Measurements from ENCODE around the gene UBE2E3. TPM values are rescaled to one million over a fixed set of nuclear protein-coding genes. Genes with fewer than 3 reads are reported as not detected.

The UBE2E3 gene
- total and polyA plus RNA-seq, 2 donors from 2014 or later = 78.7 to 86.9 TPM

DNA sequence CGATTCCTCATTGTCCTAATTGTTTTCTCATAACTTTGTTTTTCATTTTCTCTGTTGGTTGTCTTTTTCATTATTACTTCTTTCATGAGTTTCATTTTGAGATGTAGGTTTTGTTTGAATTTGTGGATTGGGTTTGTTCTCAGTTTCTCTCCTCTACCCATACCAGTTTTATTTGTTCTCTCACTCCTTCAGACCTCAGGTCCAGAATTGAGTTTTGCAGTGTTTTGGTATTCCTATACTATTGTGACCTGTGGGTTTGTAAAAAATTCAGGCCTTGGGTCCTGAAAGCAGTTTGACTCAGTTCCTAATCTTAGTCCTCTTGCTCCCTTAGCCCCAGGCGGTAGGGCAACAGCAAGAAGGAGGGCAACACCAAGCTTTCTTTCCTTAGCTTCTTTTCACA lies 28.3 kb upstream of the UBE2E3 start:
- no peak overlapping the region for H3K27ac ChIP-seq (ENCODE audit: low read depth in 2 of 2, low read length in 2 of 2)
- intact Hi-C loops (cut with DNase I) = no loop called here
- no peak for FAIRE-seq

DNA sequence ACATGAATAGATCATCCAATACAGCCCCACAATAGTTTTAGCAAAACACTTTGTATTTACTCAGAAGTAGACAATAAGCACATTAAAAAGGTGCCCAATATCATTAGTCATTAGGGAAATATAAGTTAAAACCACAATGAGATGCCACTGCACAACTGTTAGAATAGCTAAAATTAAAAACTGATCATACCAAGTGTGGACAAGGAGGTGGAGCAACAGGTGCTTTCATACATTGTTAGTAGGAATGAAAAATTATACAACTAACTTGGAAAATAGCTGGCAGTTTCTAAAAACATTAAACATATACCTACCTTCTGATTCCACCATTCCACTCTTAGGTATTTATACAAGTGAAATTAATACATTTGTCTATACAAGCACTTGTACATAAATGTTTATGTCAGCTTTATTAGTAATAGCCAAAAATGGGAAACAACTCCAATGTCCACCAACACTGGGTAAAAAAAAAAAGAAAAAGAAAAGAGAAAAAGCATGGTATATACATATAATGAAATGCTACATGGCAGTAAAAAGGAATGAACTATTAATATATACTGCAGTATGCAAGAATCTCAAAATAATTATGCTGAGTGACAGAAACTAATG lies 27.6 kb upstream of the UBE2E3 start:
- no peak overlapping the region for H3K4me3 ChIP-seq (ENCODE audit: low read length in 3 of 3)
- no peaks in the 10 kb centered on the region for H3K9me3 ChIP-seq (ENCODE audit: control insufficient read depth in 2 of 3, insufficient read depth in 1 of 3, low read length in 3 of 3)
- FAIRE-seq (no peak), DNase-seq (no peak)
- no peak overlapping the region for H3K9ac ChIP-seq (ENCODE audit: low read length in 3 of 3)
- intact Hi-C loops (cut with DNase I) = no loop called here
- no peak overlapping the region for H3K27ac ChIP-seq (ENCODE audit: low read depth in 2 of 2, low read length in 2 of 2)
- H3K4me1 ChIP-seq (ENCODE audit: control insufficient read depth in 2 of 3, insufficient read depth in 2 of 3, low read depth in 1 of 3, low read length in 3 of 3) = no peaks in the 10 kb centered on the region
- TF ChIP-seq, protein P1, sequence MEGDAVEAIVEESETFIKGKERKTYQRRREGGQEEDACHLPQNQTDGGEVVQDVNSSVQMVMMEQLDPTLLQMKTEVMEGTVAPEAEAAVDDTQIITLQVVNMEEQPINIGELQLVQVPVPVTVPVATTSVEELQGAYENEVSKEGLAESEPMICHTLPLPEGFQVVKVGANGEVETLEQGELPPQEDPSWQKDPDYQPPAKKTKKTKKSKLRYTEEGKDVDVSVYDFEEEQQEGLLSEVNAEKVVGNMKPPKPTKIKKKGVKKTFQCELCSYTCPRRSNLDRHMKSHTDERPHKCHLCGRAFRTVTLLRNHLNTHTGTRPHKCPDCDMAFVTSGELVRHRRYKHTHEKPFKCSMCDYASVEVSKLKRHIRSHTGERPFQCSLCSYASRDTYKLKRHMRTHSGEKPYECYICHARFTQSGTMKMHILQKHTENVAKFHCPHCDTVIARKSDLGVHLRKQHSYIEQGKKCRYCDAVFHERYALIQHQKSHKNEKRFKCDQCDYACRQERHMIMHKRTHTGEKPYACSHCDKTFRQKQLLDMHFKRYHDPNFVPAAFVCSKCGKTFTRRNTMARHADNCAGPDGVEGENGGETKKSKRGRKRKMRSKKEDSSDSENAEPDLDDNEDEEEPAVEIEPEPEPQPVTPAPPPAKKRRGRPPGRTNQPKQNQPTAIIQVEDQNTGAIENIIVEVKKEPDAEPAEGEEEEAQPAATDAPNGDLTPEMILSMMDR (IDR thresholded peaks at IDR 0.05; ENCODE audit: borderline replicate concordance, extremely low read depth, insufficient read depth) = no peak
- no peaks in the 10 kb centered on the region for H3K36me3 ChIP-seq (ENCODE audit: control insufficient read depth in 2 of 3, insufficient read depth in 3 of 3, low read length in 3 of 3)
- no peaks in the 10 kb centered on the region for H3K27me3 ChIP-seq (ENCODE audit: control insufficient read depth, insufficient read depth, low read length)

More for the DNA sequence above, 28.3 kb upstream of the UBE2E3 start:
- H3K36me3 ChIP-seq (ENCODE audit: control insufficient read depth in 2 of 3, insufficient read depth in 3 of 3, low read length in 3 of 3) = no peaks in the 10 kb centered on the region
- no peaks in the 10 kb centered on the region for H3K9me3 ChIP-seq (ENCODE audit: control insufficient read depth in 2 of 3, insufficient read depth in 1 of 3, low read length in 3 of 3)
- DNase-seq = no peak
- no peaks in the 10 kb centered on the region for H3K27me3 ChIP-seq (ENCODE audit: control insufficient read depth, insufficient read depth, low read length)
- TF ChIP-seq, protein P1 (IDR thresholded peaks at IDR 0.05; ENCODE audit: borderline replicate concordance, extremely low read depth, insufficient read depth) = no peak
- H3K9ac ChIP-seq (ENCODE audit: low read length in 3 of 3) = no peak overlapping the region
- no peak overlapping the region for H3K4me3 ChIP-seq (ENCODE audit: low read length in 3 of 3)
- no peaks in the 10 kb centered on the region for H3K4me1 ChIP-seq (ENCODE audit: control insufficient read depth in 2 of 3, insufficient read depth in 2 of 3, low read depth in 1 of 3, low read length in 3 of 3)

DNA sequence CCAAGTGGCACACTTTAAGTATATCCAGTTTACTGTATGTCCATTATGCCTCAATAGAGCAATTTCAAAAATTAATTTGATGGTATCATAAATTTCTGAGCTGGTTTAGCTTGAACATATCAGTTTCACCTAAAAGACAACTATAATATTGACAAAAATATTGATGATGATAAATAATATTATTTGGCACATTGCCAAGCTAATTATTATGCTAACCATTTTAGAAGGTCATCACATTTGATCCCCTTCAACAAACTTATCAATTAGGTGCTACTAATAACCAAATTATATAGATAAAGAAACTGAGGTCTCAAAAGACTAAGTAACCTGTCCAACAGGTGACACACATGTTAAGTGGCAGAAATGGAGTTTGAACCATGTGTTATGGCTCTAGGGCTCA lies 26.9 kb upstream of the UBE2E3 start:
- DNase-seq (no peak), FAIRE-seq (no peak)
- intact Hi-C loops (cut with DNase I) = no loop called here
- no peaks in the 10 kb centered on the region for H3K4me1 ChIP-seq (ENCODE audit: control insufficient read depth in 2 of 3, insufficient read depth in 2 of 3, low read depth in 1 of 3, low read length in 3 of 3)
- TF ChIP-seq, protein P1 (IDR thresholded peaks at IDR 0.05; ENCODE audit: borderline replicate concordance, extremely low read depth, insufficient read depth) = no peak
- H3K36me3 ChIP-seq (ENCODE audit: control insufficient read depth in 2 of 3, insufficient read depth in 3 of 3, low read length in 3 of 3) = no peaks in the 10 kb centered on the region
- H3K9ac ChIP-seq (ENCODE audit: low read length in 3 of 3) = no peak overlapping the region
- no peak overlapping the region for H3K4me3 ChIP-seq (ENCODE audit: low read length in 3 of 3)
- H3K27me3 ChIP-seq (ENCODE audit: control insufficient read depth, insufficient read depth, low read length) = no peaks in the 10 kb centered on the region
- no peaks in the 10 kb centered on the region for H3K9me3 ChIP-seq (ENCODE audit: control insufficient read depth in 2 of 3, insufficient read depth in 1 of 3, low read length in 3 of 3)
- H3K27ac ChIP-seq (ENCODE audit: low read depth in 2 of 2, low read length in 2 of 2) = no peak overlapping the region

DNA sequence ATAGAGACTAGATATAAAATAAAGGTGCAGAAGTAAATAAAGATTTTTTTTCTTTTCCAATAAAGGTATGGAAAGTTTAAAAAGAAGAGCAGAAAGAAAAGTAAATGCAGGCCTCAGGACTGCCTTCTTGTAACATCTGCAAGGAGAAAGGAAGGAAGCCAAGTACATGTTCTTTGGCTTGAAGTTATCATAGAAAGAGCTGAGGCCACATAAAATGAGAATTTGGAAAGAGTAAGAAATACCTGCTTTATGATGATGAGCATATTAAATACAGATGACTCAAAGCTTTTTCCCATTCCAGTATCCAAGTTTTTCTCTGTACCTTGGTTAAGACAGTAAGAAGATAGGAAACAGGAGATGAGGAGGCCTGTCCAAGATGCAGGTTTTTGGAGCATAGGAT lies 25.3 kb upstream of the UBE2E3 start:
- H3K9ac ChIP-seq (ENCODE audit: low read length in 3 of 3) = no peak overlapping the region
- H3K27ac ChIP-seq (ENCODE audit: low read depth in 2 of 2, low read length in 2 of 2) = no peak overlapping the region
- no peaks in the 10 kb centered on the region for H3K9me3 ChIP-seq (ENCODE audit: control insufficient read depth in 2 of 3, insufficient read depth in 1 of 3, low read length in 3 of 3)
- no peaks in the 10 kb centered on the region for H3K36me3 ChIP-seq (ENCODE audit: control insufficient read depth in 2 of 3, insufficient read depth in 3 of 3, low read length in 3 of 3)
- no peak for FAIRE-seq
- H3K27me3 ChIP-seq (ENCODE audit: control insufficient read depth, insufficient read depth, low read length) = no peaks in the 10 kb centered on the region
- TF ChIP-seq, protein P1 (IDR thresholded peaks at IDR 0.05; ENCODE audit: borderline replicate concordance, extremely low read depth, insufficient read depth) = no peak
- no peak overlapping the region for H3K4me3 ChIP-seq (ENCODE audit: low read length in 3 of 3)
- no peaks in the 10 kb centered on the region for H3K4me1 ChIP-seq (ENCODE audit: control insufficient read depth in 2 of 3, insufficient read depth in 2 of 3, low read depth in 1 of 3, low read length in 3 of 3)
- no peak for DNase-seq
- intact Hi-C loops (cut with DNase I) = no loop called here
